CD1c-positive myeloid dendritic cell (primary cell): ENCODE measurements around the gene CHST11.
A peak's percentile ranks its signal among the peaks of the same experiment; 100 is the strongest.

Experiments used
- DNase-seq: peaks from one replicate; pipeline ENCODE4 v3.0.0-alpha.2; 2016; ENCODE audit errors: extremely low spot score

Gene CHST11

GRCh38 chr12:104460041-104460719 lies 3.4 kb downstream of the CHST11 start:
- DNase-seq: no peak

- no peak for DNase-seq
Observed at GRCh38 chr12:104460973-104461698, 4.4 kb downstream of the CHST11 start.

GRCh38 chr12:104462325-104462724 lies 5.6 kb downstream of the CHST11 start:
- DNase-seq: no peak

DNA sequence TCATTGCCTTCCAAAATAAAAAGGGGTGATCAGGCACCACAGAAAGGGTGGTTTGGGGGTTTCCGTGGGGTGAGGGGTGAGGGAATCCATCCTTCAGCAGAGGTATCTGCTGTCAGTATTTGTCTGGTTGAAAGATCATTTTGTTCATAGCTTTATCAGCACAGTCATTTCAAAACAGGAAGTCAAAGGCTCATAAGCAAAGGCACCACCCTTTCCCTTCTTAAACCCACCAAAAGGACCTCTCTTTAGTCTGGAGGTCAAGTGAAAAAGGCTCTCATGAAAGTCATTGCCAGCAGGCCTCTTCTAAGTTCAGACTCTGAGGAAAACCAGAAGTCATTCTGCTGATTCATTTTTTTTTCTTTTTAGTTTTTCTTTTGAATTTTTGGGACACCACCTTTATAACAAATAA lies 6.2 kb downstream of the CHST11 start:
- DNase-seq: peak; percentile 86

DNA sequence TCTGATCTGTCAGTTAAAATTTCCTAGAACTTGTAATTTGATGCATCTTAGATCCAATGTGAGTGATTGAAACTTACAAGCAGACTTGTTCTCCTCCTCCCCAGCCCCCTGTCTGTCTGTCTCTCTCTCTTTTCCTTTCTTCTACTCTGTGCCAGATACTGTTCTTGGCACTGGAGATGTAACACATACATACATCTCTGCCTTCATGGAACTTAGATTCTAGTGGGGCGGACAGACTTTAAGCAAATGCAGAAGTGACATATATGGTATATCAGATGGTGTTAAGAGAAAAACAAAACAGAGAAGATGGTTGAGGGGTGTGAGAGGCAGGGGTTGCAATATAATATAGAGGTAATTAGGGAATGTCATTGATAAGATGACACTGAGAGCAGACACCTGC lies 6.6 kb downstream of the CHST11 start:
- no peak for DNase-seq

DNA sequence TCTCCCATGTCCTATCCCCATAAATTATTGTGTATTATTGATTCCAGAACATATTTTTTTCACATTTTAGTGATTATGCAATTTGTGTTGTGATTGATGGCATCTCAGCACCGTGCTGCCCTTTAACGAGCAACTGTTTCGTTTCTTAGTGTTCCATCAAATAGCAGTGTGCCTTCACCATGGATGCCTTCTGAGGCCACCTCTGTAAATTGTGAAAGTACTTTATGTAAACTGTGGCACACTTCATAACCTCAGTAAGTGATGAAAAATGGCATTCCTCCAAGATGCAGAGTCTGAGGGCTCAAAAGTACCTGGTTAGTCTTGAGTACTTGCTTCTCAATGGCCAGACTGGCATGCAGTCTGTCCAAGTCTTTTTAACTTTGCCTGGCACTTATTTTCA lies 8.2 kb downstream of the CHST11 start:
- no peak for DNase-seq

DNA sequence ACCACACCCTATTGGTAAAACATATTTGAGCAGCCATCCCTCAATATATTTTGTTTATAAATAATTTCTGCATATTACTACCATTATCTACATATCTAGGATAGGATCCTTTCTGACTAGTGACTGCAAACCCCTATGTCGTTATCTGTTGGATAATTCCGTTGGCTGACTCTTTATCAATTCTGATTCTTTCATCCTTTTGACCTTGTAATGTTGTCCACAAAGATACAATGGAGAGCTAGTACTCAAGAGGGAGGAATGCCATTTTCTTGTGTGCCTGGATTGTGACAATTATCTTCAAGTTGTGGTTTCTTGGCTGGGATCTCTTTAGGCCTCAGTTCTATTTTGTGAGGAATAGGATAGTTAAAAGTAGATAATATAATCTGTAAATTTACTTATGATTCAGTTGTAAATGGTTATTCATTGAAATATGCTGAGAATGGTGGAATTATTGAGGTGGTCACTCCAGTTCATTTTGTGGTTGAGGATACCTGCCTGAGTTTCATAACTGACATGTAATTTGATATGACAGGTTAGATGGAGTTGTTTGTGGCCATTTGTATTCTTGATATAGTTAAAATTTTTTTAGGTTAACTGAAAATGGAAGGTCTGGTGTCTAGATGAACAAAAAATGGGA lies 10.1 kb downstream of the CHST11 start:
- DNase-seq: no peak

GRCh38 chr12:104467346-104467837 lies 10.6 kb downstream of the CHST11 start:
- DNase-seq: no peak

- no peak for DNase-seq
Observed at GRCh38 chr12:104468371-104468770, 11.6 kb downstream of the CHST11 start.

GRCh38 chr12:104469066-104469465 lies 12.3 kb downstream of the CHST11 start:
- DNase-seq: no peak

DNA sequence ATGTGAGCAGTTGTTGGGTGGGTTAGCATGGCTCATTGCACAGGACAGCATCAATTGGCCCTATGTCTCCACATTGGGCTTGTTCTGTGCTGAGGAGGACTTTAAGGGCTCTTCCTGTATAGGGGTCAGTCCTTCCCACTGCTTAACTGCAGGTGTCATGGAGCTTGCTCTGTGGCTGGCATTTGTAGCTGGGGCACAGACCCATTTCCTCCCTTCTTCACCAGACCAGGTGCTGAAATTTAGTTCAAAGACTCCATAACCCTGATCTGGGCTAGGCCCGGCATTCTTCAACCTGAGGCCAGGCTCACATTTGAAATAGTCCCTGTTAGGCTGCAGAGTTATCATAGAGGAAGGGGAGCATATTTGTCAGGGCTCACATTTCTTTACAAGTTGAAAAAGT lies 12.8 kb downstream of the CHST11 start:
- DNase-seq: no peak

- DNase-seq: no peak
Observed at GRCh38 chr12:104470521-104470920, 13.8 kb downstream of the CHST11 start.

DNA sequence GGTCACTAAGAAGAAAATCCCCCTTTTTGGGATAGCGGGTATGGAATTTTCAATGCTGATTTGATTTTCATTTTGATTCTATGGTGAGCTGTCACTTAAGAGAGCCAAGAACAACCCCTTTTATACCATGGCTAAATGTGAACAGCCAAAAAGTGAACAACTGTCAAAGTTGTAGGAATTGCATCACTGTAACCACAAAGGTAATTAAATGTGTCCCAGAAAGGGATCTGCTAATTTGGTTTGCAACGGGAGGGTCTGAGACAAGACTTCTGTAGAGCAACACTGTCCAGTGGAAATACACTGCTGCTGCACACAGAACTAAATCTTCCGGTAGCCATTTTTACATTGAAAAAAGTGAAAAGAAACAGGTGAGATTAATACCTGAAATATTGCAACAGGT lies 14.6 kb downstream of the CHST11 start:
- no peak for DNase-seq

GRCh38 chr12:104472748-104473147 lies 16.0 kb downstream of the CHST11 start:
- no peak for DNase-seq

DNA sequence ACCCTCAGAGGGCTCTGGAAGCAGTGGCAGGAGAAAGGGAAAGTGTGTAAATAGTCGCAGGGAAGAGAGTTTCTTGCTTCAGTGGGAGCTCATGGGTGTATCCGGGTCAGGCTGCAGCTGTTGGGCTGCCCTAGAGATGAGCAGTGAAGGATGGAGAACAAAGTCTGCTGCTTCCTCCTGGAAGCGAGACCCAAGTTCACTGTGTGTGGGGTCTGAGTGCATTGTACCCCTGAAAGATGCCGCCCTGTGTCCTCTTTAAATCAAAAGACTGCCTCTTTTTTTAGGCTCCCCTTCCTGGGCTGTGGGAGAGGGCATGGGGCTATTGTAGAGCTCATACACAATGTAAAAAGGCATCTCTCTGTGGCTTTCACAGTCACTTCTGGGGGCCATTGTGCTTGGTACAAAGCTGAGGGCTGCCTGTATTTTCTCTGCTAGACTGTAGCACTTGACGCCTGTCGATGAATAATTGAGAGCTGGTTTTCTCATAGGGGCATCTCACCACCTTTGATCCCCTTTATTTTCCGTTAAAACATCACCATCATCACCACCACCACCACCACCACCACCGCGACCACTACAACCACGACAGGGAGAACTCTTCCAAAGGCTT lies 16.7 kb downstream of the CHST11 start:
- no peak for DNase-seq

- DNase-seq: no peak
Observed at GRCh38 chr12:104475271-104475670, 18.5 kb downstream of the CHST11 start.

- peak; percentile 48 for DNase-seq
Observed at GRCh38 chr12:104477510-104478390, 21.0 kb downstream of the CHST11 start.

- peak; percentile 82 for DNase-seq
Observed at GRCh38 chr12:104478396-104479122, 21.8 kb downstream of the CHST11 start.

GRCh38 chr12:104479123-104479662 lies 22.4 kb downstream of the CHST11 start:
- no peak for DNase-seq

DNA sequence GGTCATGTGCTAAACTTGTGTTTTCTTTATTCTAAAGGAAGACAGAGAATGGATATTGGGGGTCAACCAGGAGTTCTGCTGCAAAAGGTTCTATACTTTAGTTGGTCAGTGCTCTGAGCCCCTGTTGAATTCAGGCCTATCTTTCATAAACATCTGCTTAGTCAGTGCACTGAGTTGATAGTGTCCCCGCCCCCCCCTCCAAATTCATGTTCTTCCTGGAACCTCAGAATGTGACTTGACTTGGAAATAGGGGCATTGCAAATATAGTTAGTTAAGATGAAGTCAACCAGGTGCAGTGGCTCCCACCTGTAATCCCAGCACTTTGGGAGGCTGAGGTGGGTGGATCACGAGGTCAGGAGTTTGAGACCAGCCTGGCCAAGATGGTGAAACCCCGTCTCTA lies 23.3 kb downstream of the CHST11 start:
- DNase-seq: no peak
